Stimulated activated CD8-positive, alpha-beta memory T cell treated with anti-CD3 and anti-CD28 coated beads, Interleukin-7, amount 100 ng/mL, for 1 hour (primary cell): Measurements from ENCODE around the gene CLPX.
A peak's percentile ranks its signal among the peaks of the same experiment; 100 is the strongest.
"Not testable (repeated sequence)": the region's sequence is repeated elsewhere in the genome, so short reads cannot be mapped to it uniquely, and the experiment has no call there.

ENCODE experiments used
- DNase-seq, 2 donors: peaks; one replicate each; pipeline ENCODE4 v3.0.0-alpha.2; 2020; ENCODE audit warnings: low read depth in 2 of 2

The CLPX gene

GRCh38 chr15:65172531-65172930 lies 12.6 kb downstream of the CLPX start:
- DNase-seq = no peak

DNA sequence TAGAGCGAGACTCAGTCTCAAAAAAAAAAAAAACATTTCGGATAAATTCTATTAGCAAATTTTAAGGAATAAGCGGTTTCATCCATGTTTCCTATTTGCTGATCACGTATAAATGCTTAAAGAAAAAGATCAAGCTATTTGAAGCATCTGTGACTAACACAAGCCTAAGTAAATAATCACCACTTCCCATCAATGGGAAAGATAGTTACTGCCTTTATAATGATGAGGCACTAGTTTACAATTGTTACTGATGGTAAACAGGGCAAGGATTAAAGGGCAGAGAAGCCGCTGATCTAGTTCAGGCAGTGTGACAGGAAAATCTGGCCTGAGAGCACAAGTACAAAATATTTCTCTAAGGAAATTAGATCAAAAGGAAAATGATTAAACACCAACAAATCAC lies 13.7 kb downstream of the CLPX start:
- no peak for DNase-seq

DNA sequence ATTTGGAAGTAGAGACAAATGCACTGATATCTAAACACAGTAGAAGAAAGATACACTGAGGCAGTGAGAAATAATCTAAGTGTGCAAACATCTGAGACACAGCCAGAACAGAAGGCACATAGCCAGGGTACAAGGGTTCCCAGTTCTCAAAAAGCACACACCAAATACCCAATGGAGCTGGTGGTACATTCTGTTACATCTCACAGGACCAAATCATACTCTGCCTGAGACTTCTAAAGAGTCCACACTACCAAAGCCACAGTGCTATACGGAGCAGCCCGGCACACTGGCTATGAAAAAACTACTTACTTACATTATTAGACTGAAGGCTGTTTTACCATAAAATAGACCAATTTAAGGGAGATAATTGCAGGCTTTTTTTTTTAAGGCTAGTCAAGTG lies 19.3 kb downstream of the CLPX start:
- DNase-seq = no peak

DNA sequence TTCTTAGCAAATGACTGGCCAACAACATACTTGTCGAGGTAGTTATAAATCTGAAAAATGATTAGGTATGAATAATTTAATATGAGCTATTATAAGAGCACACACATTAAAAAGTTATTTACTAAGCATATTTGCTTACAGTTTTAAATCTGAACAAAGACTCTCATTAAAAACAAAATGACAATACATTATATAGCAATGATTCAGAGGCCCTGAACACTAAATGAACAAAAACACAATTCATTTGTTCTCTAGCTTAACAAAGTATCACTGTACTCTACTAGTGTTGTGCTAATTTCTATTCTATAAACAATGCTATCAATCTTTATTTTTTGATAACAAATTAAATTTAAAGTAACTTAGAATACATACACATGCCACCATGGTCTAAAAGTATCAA lies 21.0 kb downstream of the CLPX start:
- DNase-seq = no peak

DNA sequence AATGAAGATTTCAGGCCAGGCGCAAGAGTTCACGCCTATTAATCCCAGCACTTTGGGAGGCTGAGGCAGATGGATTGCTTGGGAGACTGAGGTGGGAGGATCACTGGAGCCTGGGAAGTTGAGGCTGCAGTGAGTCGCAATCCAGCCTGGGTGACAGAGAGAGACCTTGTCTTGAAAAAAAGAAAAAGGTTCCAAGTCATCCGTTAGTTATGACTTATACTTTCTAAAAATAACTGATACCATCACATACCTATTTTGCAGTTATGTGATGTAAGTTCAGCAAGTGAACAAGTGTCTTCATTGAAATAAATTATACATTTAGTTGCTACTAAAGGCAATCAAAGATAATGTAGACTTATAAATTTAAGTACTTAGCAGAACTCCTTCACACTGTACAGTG lies 22.1 kb downstream of the CLPX start:
- no peak for DNase-seq

- no peak for DNase-seq
Measured at GRCh38 chr15:65156692-65157091, 28.4 kb downstream of the CLPX start.

GRCh38 chr15:65154720-65155119 lies 30.4 kb downstream of the CLPX start:
- no peak for DNase-seq

GRCh38 chr15:65147902-65148301 lies 37.2 kb downstream of the CLPX start:
- no peak for DNase-seq

- DNase-seq = no peak
Measured at GRCh38 chr15:65146438-65146837, 38.7 kb downstream of the CLPX start.

DNA sequence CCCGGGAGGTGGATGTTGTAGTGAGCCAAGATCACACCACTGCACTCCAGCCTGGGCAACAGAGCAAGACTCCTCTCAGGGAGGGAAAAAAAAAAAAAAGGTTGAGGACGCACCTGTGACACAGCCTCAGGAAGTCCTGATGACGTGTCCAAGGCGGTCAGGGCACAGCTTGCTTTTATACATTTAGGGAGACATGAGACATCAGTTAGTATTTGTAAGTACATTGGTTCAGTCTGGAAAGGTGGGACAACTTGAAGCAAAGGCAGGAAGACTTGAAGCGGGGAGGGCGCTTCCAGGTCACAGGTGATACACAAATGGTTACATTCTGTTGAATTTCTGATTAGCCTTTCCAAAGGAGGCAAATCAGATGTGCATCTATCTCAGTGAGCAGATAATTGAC lies 46.5 kb downstream of the CLPX start:
- not testable (repeated sequence) for DNase-seq

GRCh38 chr15:65137893-65138292 lies 47.2 kb downstream of the CLPX start:
- DNase-seq = not testable (repeated sequence)

- DNase-seq = not testable (repeated sequence)
Measured at GRCh38 chr15:65137089-65137488, 48.1 kb downstream of the CLPX start.

- DNase-seq = no peak
Measured at GRCh38 chr15:65134538-65134937, 50.6 kb downstream of the CLPX start.

GRCh38 chr15:65133548-65134200 lies 51.5 kb downstream of the CLPX start, which contains the start of gene PDCD7:
PDCD7 (minus strand) TSS chr15:65133808; CDS start chr15:65133781, 27 bp downstream.
- DNase-seq = peak; percentile 60 to 64

DNA sequence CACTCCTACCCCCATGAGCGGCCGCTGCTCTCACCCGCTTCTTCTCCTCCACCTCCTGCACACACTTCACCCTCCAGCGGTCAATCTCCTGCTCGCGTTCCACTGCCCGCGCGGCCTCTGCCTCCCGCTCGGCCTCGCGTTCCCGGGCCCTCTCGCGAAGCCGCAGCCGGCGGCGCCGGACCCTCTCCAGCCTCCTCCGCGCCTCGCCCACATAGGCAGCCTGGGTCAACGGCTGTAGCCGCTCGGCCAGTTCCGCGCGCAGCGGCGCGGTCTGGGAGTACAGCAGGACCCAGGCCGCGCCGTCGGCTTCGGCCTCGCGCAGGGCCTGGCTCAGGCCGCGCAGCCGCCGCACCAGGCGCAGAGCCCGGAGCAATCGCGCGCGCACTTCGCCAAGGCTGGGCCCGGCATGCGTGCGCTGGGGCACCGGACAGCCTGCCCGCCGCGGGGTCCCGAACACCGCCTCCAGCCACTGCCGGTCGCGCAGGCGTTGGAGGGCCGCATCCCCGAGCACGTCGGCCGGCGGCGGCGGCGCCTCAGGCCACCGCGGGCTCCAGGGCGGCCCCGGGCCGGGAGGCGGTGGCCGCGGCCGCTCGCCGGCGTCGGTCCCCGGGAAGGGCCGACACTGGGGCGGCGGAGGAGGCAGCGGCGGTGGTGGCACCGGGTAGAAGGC lies 52.1 kb downstream of the CLPX start:
- DNase-seq = no peak

- no peak for DNase-seq
Measured at GRCh38 chr15:65130941-65131340, 54.2 kb downstream of the CLPX start.

- no peak for DNase-seq
Measured at GRCh38 chr15:65115542-65115941, 69.6 kb downstream of the CLPX start.

DNA sequence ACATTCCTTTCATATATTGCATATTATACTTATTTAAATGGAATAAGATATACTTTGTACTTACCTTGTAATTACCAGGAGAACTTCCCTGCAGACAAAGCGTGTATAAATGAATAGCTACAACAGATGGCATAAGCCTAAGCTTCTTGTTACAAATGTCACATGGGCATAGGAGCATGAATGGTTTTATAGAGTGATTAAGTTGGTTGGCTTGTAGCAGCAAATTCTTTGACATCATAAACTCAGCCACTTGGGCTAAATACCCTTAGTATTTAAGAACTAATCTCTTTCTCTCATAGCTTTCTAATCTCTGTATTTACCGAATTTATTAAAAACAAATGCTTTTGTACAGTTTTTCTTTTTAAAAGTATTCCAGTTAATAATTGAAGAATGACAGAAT lies 70.1 kb downstream of the CLPX start, which contains the start of gene UBAP1L:
TSS of gene UBAP1L (minus strand) at position 115 of the 400 bp plus-strand sequence. CDS start 8,985 bp downstream, outside the sequence.
- no peak for DNase-seq

DNA sequence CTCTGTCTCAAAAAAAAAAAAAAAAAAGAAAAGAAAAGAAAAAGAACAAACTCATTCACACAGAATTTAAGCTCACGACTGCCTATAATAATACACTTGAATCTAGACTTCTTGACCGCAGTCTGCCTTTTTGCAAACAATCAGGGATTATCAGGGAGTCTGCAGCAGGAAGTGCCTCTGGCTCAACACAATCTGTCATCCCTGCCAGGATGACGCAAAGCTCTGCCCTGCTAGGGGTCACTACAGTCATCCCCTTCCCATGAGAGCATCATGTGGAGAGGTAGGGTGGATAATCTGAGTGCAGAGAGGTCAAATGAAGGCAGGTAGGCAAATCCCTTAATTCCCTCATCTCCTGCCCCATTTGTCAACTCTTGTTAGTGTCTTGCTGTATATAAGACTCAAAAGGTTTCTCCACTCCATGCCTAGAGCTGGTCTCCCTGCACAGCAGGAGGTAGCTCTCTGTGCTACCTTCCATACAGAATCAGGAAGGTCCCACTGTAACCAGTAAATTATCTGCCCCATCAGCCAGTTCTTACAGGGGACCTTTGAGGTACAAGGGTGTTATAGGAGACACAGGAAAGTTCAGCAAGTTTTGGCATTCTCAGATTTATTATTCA lies 74.4 kb downstream of the CLPX start:
- DNase-seq = no peak

GRCh38 chr15:65106011-65106590 lies 79.0 kb downstream of the CLPX start:
- no peak for DNase-seq

DNA sequence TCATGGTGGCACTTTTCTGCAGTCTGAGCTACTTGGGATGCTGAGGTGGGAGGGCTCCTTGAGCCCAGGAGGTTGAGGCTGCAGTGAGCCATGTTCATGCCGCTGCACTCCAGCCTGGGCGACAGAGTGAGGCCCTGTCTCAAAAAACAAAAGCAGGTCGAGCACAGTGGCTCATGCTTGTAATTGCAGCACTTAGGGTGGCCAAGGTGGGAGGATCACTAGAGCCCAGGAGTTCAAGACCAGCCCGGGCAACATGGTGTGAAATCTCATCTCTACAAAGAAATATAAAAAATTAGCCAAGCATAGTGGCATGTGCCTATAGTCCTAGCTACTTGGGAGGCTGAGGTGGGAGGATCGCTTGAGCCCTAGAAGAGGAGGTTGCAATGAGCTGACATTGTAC lies 80.1 kb downstream of the CLPX start:
- DNase-seq = no peak

DNA sequence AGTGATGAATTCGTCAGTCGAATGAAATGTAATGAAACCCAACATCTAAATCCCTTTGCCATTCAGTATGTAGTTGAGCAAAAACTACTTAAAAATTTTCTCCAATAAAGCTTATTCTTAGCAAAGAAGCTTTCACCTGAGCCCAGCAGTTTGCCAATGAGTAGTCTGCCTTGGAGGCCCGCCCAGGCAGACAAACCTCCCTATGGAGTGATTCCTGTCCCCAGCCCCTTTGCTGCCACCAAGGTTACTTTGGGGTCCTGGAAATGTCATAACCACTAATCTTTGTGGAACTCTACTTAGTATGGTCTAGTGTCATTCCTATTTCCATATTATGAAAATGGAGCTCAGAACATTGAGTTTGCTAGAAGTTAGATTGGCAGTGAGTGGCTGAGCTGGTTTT lies 82.2 kb downstream of the CLPX start:
- no peak for DNase-seq
